AG04449 (cell line): ENCODE data around the gene TOM1L2.

Source experiments
- CTCF ChIA-PET: fragments of 350-600 bp; formaldehyde crosslinking; extraction: SDS; loops from one replicate; lab custom pipeline; 2021; ENCODE audit warnings: antibody characterized with exemption; lab: Yijun Ruan, JAX
- POLR2A ChIA-PET: fragments of 400-600, 350-600 bp; formaldehyde crosslinking; extraction: SDS; loops from one replicate; lab custom pipeline; 2020; ENCODE audit warnings: antibody characterized with exemption, inconsistent platforms; lab: Yijun Ruan, JAX
- DNase-seq: peaks from one replicate; pipeline ENCODE4 v3.0.0-alpha.2; 2010; ENCODE audit warnings: low read depth, low spot score
- H3K4me3 ChIP-seq: 2 replicates; pipeline ENCODE4 v1.5.1; 2011; ENCODE audit warnings: low read depth, mild to moderate bottlenecking, control low read depth, low read length
- CTCF ChIP-seq: IDR thresholded peaks from one replicate; pipeline ENCODE4 v1.5.1; 2011; ENCODE audit warnings: mild to moderate bottlenecking, moderate library complexity, low read length, control low read depth, inconsistent platforms; ENCODE audit not compliant: insufficient read depth; ENCODE audit errors: missing control alignments

The TOM1L2 gene

GRCh38 chr17:17934214-17934613, 38.0 kb downstream of the TOM1L2 start:
- no peak for TF ChIP-seq CTCF
- POLR2A ChIA-PET, result no interaction called here
- CTCF ChIA-PET, result interaction anchor here (1.0 to 9.4 kb wide), 3 partner anchors 8 to 44 kb away, joined by 3 to 69 read pairs (median 6); no protein-coding TSS in a partner anchor
- DNase-seq, result no peak
- no peak overlapping the region for H3K4me3 ChIP-seq

- DNase-seq, result no peak
- POLR2A ChIA-PET, result no interaction called here
- TF ChIP-seq CTCF, result no peak
- CTCF ChIA-PET, result interaction anchor here (1.0 to 9.4 kb wide), 5 partner anchors 14 to 100 kb away, joined by 3 to 69 read pairs (median 3); partner anchors contain the start of genes DRC3 and TOM1L2
- no peak overlapping the region for H3K4me3 ChIP-seq
These were observed 38.4 kb downstream of the TOM1L2 start for GRCh38 chr17:17933775-17934174.

GRCh38 chr17:17931159-17931558, 41.0 kb downstream of the TOM1L2 start:
- CTCF ChIA-PET, result interaction anchor here (3.2 to 9.4 kb wide), 2 partner anchors 11 to 102 kb away, joined by 8 to 69 read pairs; no protein-coding TSS in a partner anchor
- TF ChIP-seq CTCF, result no peak
- POLR2A ChIA-PET, result interaction anchor here (1.2 kb wide), 1 partner anchor 41 kb away, joined by 3 read pairs; the partner anchor contains the start of genes DRC3 and TOM1L2
- H3K4me3 ChIP-seq, result no peak overlapping the region
- no peak for DNase-seq

GRCh38 chr17:17930674-17931073, 41.5 kb downstream of the TOM1L2 start:
- ChIA-PET CTCF (interaction anchor here (3.2 to 9.4 kb wide), 2 partner anchors 11 to 103 kb away, joined by 8 to 69 read pairs; no protein-coding TSS in a partner anchor), POLR2A (interaction anchor here (1.2 kb wide), 1 partner anchor 42 kb away, joined by 3 read pairs; the partner anchor contains the start of genes DRC3 and TOM1L2)
- no peak for TF ChIP-seq CTCF
- no peak for DNase-seq
- no peak overlapping the region for H3K4me3 ChIP-seq

GRCh38 chr17:17929655-17930380, 42.4 kb downstream of the TOM1L2 start:
- CTCF ChIA-PET, result interaction anchor here (1.0 to 9.4 kb wide), 2 partner anchors 10 to 15 kb away, joined by 3 to 69 read pairs; no protein-coding TSS in a partner anchor
- no peak for DNase-seq
- POLR2A ChIA-PET, result no interaction called here
- H3K4me3 ChIP-seq, result no peak overlapping the region
- TF ChIP-seq CTCF, result no peak

GRCh38 chr17:17928398-17929287, 43.6 kb downstream of the TOM1L2 start:
- no peak for DNase-seq
- H3K4me3 ChIP-seq, result no peak overlapping the region
- POLR2A ChIA-PET, result no interaction called here
- CTCF ChIA-PET, result interaction anchor here (1.0 to 9.4 kb wide), 4 partner anchors 9 to 105 kb away, joined by 3 to 69 read pairs (median 5); no protein-coding TSS in a partner anchor
- TF ChIP-seq CTCF, result no peak
